Breast epithelium (tissue), 3 donors: ENCODE data around the gene CYP26B1.

Experiments used
- CTCF ChIP-seq, 3 donors: fragments of 450-650 bp; IDR thresholded peaks; one replicate each; pipeline ENCODE4 v1.5.1; 2016 to 2017; ENCODE audit warnings: antibody characterized with exemption in 3 of 3, mild to moderate bottlenecking in 3 of 3, moderate library complexity in 3 of 3
- POLR2A ChIP-seq: fragments of 450-650 bp; IDR thresholded peaks from one replicate; pipeline ENCODE4 v1.6.1; 2016; ENCODE audit warnings: antibody characterized with exemption, mild to moderate bottlenecking, moderate library complexity
- POLR2AphosphoS5 ChIP-seq, 3 donors: sonication (generic); formaldehyde crosslinking; IDR thresholded peaks; one replicate each; pipeline ENCODE4 v1.6.1; 2017; ENCODE audit warnings: antibody characterized with exemption in 3 of 3

- no peak for TF ChIP-seq CTCF (IDR thresholded peaks at IDR 0.05)
- no peak for TF ChIP-seq POLR2A
- no peak for TF ChIP-seq POLR2AphosphoS5 (IDR thresholded peaks at IDR 0.05)
Observed at GRCh38 chr2:72106978-72107377, 40.7 kb downstream of the CYP26B1 start.
